Umbilical cord (tissue), 2 donors: ENCODE results near the gene CLIC5. TPM values are rescaled to one million over a fixed set of nuclear protein-coding genes. Genes with fewer than 3 reads are reported as not detected.
A peak's percentile ranks its signal among the peaks of the same experiment; 100 is the strongest.

Experiments used
- DNase-seq: peaks from one replicate; pipeline ENCODE4 v3.0.0-alpha.2; 2015; ENCODE audit warnings: low spot score
- total RNA-seq: library from RNA; depleted of rRNA; stranded (reverse); fragments of >200 nt; gene quantifications from one replicate; pipeline ENCODE4 v1.2.3, GENCODE V29; 2014; ENCODE audit warnings: low replicate concordance; ENCODE audit not compliant: insufficient read depth

Gene CLIC5
- total RNA-seq, 1 donor from 2014 or later, result 3.6 TPM

GRCh38 chr6:45965007-45965406 lies 50.7 kb downstream of the CLIC5 start:
- DNase-seq, result no peak

- DNase-seq, result no peak
These were observed 51.4 kb downstream of the CLIC5 start for GRCh38 chr6:45964300-45964699.

GRCh38 chr6:45963896-45964295 lies 51.8 kb downstream of the CLIC5 start:
- DNase-seq, result no peak

GRCh38 chr6:45961125-45961524 lies 54.5 kb downstream of the CLIC5 start:
- no peak for DNase-seq

- DNase-seq, result peak; percentile 51
These were observed 56.0 kb downstream of the CLIC5 start for GRCh38 chr6:45959534-45960145.

- DNase-seq, result no peak
These were observed 59.0 kb downstream of the CLIC5 start for GRCh38 chr6:45956663-45957062.

GRCh38 chr6:45956176-45956575 lies 59.5 kb downstream of the CLIC5 start:
- DNase-seq, result no peak

GRCh38 chr6:45955597-45955996 lies 60.1 kb downstream of the CLIC5 start:
- no peak for DNase-seq

GRCh38 chr6:45952546-45952945 lies 63.1 kb downstream of the CLIC5 start:
- DNase-seq, result no peak

GRCh38 chr6:45952168-45952529 lies 63.5 kb downstream of the CLIC5 start:
- DNase-seq, result no peak

GRCh38 chr6:45951321-45952167 lies 64.1 kb downstream of the CLIC5 start:
- DNase-seq, result no peak

- DNase-seq, result no peak
These were observed 66.4 kb downstream of the CLIC5 start for GRCh38 chr6:45949256-45949655.

GRCh38 chr6:45947807-45948206 lies 67.9 kb downstream of the CLIC5 start:
- DNase-seq, result no peak

GRCh38 chr6:45946887-45947286 lies 68.8 kb downstream of the CLIC5 start:
- DNase-seq, result no peak

GRCh38 chr6:45946352-45946751 lies 69.3 kb downstream of the CLIC5 start:
- DNase-seq, result peak; percentile 90

- no peak for DNase-seq
These were observed 72.7 kb downstream of the CLIC5 start for GRCh38 chr6:45942953-45943352.

- DNase-seq, result no peak
These were observed 81.8 kb downstream of the CLIC5 start for GRCh38 chr6:45933855-45934254.

- no peak for DNase-seq
These were observed 84.4 kb downstream of the CLIC5 start for GRCh38 chr6:45931232-45931631.

GRCh38 chr6:45930420-45931040 lies 85.1 kb downstream of the CLIC5 start:
- peak; percentile 50 for DNase-seq

- DNase-seq, result no peak
These were observed 86.0 kb downstream of the CLIC5 start for GRCh38 chr6:45929421-45930361.

- no peak for DNase-seq
These were observed 86.8 kb downstream of the CLIC5 start for GRCh38 chr6:45928721-45929305.
